ENCODE results near the gene NECAP2. TPM values are rescaled to one million over a fixed set of nuclear protein-coding genes. Genes with fewer than 3 reads are reported as not detected.

The NECAP2 gene
- total RNA-seq, 4 donors from 2014 or later, result 71.4 to 100 (median 80.6) TPM

- peak overlapping the region; percentile 88 for H3K4me3 ChIP-seq
- peaks cover 43% of the 10 kb centered on the region for H3K4me1 ChIP-seq
- DNase-seq (ENCODE audit: low spot score in 2 of 2), result no peak
- WGBS, result 65% methylated on average over 4 of the region's 7 CpGs
- H3K27ac ChIP-seq, result no peak overlapping the region
- no peaks in the 10 kb centered on the region for H3K9me3 ChIP-seq
- TF ChIP-seq POLR2AphosphoS5 (IDR thresholded peaks at IDR 0.05) (no peak), CTCF (IDR thresholded peaks at IDR 0.05) (no peak), EP300 (IDR thresholded peaks at IDR 0.05) (no peak), POLR2A (IDR thresholded peaks at IDR 0.05) (no peak)
- H3K36me3 ChIP-seq, result peaks cover 17% of the 10 kb centered on the region
- H3K27me3 ChIP-seq, result no peaks in the 10 kb centered on the region
These were observed 424 bp upstream of the NECAP2 start for GRCh38 chr1:16440131-16440469.

- peak overlapping the region; percentile 89 for H3K27ac ChIP-seq
- peaks cover 28% of the 10 kb centered on the region for H3K36me3 ChIP-seq
- H3K9me3 ChIP-seq, result no peaks in the 10 kb centered on the region
- H3K4me3 ChIP-seq, result peak overlapping the region; percentile 88
- no peak for DNase-seq (ENCODE audit: low spot score in 2 of 2)
- H3K4me1 ChIP-seq, result peaks cover 43% of the 10 kb centered on the region
- no peak for TF ChIP-seq CTCF (IDR thresholded peaks at IDR 0.05)
- no peak for TF ChIP-seq POLR2A (IDR thresholded peaks at IDR 0.05)
- no peak for TF ChIP-seq EP300 (IDR thresholded peaks at IDR 0.05)
- no peak for TF ChIP-seq POLR2AphosphoS5 (IDR thresholded peaks at IDR 0.05)
- H3K27me3 ChIP-seq, result no peaks in the 10 kb centered on the region
- WGBS, result under 1% methylated on average over 11 of the region's 12 CpGs
These were observed 750 bp downstream of the NECAP2 start for GRCh38 chr1:16441282-16441665.

- TF ChIP-seq EP300 (IDR thresholded peaks at IDR 0.05) (no peak), CTCF (IDR thresholded peaks at IDR 0.05) (no peak), POLR2A (IDR thresholded peaks at IDR 0.05) (no peak), POLR2AphosphoS5 (IDR thresholded peaks at IDR 0.05) (no peak)
- DNase-seq (ENCODE audit: low spot score in 2 of 2), result no peak
- Histone ChIP-seq H3K4me3 (no peak overlapping the region), H3K36me3 (peaks cover 33% of the 10 kb centered on the region), H3K4me1 (peaks cover 43% of the 10 kb centered on the region), H3K27ac (no peak overlapping the region), H3K27me3 (no peaks in the 10 kb centered on the region), H3K9me3 (no peaks in the 10 kb centered on the region)
- 86% methylated on average over 7 of the region's 7 CpGs for WGBS
These were observed 1.7 kb downstream of the NECAP2 start for GRCh38 chr1:16442265-16442664.

- WGBS, result 74% methylated on average over 2 of the region's 2 CpGs
- no peak for DNase-seq (ENCODE audit: low spot score in 2 of 2)
- TF ChIP-seq EP300 (IDR thresholded peaks at IDR 0.05) (no peak), CTCF (IDR thresholded peaks at IDR 0.05) (no peak), POLR2AphosphoS5 (IDR thresholded peaks at IDR 0.05) (no peak), POLR2A (IDR thresholded peaks at IDR 0.05) (no peak)
These were observed 2.4 kb downstream of the NECAP2 start for GRCh38 chr1:16442941-16443340.

GRCh38 chr1:16443975-16444770 is 3.6 kb downstream of the NECAP2 start:
- no peaks in the 10 kb centered on the region for H3K27me3 ChIP-seq
- H3K36me3 ChIP-seq, result peaks cover 52% of the 10 kb centered on the region
- TF ChIP-seq EP300 (IDR thresholded peaks at IDR 0.05) (no peak), POLR2AphosphoS5 (IDR thresholded peaks at IDR 0.05) (no peak), POLR2A (IDR thresholded peaks at IDR 0.05) (no peak), CTCF (IDR thresholded peaks at IDR 0.05) (no peak)
- H3K4me3 ChIP-seq, result no peak overlapping the region
- DNase-seq (ENCODE audit: low spot score in 2 of 2), result no peak
- no peak overlapping the region for H3K27ac ChIP-seq
- no peaks in the 10 kb centered on the region for H3K9me3 ChIP-seq
- peaks cover 43% of the 10 kb centered on the region for H3K4me1 ChIP-seq
- 62% methylated on average over 12 of the region's 14 CpGs for WGBS

More at GRCh38 chr1:16442941-16443340, 2.4 kb downstream of the NECAP2 start:
- H3K36me3 ChIP-seq, result peaks cover 40% of the 10 kb centered on the region
- H3K4me3 ChIP-seq, result no peak overlapping the region
- peaks cover 43% of the 10 kb centered on the region for H3K4me1 ChIP-seq
- H3K27ac ChIP-seq, result no peak overlapping the region
- no peaks in the 10 kb centered on the region for H3K9me3 ChIP-seq
- H3K27me3 ChIP-seq, result no peaks in the 10 kb centered on the region

Data from suprapubic skin (tissue), 4 donors.